Stimulated activated CD8-positive, alpha-beta memory T cell treated with anti-CD3 and anti-CD28 coated beads, Interleukin-15, amount 100 ng/mL, for 24 hours (primary cell): ENCODE results near the gene PCDHGC4.

Experiments used
- DNase-seq: peaks from one replicate; pipeline ENCODE4 v3.0.0-alpha.2; 2020; ENCODE audit warnings: low read depth

The PCDHGC4 gene

DNA sequence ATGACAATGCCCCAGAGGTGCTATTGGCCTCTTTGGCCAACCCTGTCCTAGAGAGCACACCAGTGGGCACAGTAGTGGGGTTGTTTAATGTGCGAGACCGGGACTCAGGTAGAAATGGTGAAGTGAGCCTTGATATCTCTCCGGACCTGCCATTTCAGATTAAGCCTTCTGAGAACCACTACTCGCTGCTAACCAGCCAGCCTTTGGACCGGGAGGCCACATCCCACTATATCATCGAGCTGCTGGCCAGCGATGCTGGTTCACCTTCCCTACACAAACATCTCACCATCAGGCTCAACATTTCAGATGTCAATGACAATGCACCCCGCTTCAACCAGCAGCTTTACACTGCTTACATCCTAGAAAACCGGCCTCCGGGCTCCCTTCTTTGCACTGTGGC lies 5.4 kb downstream of the PCDHGC4 start:
- no peak for DNase-seq

- no peak for DNase-seq
These were observed 5.9 kb downstream of the PCDHGC4 start for GRCh38 chr5:141490771-141491170.

GRCh38 chr5:141491323-141492167 lies 6.7 kb downstream of the PCDHGC4 start:
- no peak for DNase-seq

DNA sequence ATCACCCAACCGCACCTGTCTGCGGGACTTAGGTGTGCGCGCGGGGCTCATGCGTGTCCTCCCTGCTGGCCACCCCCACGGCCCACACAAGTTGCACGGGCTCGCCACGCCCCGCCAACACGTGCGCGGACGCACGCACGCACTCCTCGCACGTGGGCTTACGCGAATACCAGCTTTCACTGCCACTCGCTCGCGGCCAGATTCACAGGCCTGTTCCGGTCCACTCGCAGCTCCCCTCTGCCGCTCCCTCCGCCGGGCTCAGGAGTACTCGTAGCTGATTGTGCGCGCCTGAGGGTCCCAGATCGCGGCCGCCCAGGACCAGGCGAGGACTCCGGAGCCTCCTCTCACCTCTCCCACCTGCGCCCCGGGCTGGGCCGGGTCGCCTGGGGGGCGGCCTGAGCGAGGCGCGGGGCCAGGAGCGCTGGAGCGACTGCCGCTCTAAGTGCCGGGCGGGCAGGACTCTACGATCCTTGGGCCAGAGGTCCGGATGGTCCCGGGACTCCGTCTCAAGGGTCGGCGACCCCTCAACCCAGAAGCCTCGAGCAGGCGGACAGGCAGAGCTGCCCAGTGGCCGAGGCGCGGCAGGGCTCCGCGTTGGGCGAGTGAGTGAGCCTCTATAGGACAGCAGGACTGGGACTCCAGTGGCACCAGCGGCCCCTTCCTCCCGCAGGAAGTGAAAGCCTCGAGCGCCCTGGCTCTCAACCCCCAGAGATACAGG lies 7.5 kb downstream of the PCDHGC4 start:
- no peak for DNase-seq

- DNase-seq: no peak
These were observed 8.9 kb downstream of the PCDHGC4 start for GRCh38 chr5:141493500-141494422.

DNA sequence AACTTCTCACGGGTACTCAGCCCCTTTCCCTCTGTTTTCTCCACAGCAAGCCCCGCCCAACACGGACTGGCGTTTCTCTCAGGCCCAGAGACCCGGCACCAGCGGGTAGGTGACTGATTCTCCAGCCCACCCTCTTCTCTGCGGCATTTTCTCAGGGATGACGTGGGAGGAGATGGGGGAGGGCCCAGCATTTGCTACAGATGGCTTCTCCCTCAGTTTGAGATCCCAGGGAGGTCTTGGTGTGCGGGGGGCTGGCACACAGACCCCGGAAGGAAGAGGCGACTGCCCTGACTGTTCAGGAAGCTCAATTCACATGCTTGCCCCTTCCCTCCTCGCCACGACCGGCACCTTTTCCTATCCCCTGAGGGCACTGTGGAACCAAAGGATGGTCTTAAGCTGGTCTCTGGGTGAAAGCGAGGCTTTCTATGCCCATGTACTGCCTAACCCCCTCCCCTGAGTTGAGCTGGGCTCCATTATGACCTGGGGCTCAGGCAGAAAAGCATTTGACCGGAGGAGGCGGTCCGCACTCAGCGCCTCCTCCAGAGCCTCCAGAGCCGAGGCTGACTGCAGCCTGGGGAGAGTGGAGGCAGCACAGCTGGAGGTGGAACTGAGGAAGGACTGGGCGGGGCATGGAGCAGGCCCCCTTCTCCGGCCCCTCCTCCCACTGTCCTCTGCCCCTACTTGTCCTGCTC lies 10.1 kb downstream of the PCDHGC4 start:
- DNase-seq: no peak

DNA sequence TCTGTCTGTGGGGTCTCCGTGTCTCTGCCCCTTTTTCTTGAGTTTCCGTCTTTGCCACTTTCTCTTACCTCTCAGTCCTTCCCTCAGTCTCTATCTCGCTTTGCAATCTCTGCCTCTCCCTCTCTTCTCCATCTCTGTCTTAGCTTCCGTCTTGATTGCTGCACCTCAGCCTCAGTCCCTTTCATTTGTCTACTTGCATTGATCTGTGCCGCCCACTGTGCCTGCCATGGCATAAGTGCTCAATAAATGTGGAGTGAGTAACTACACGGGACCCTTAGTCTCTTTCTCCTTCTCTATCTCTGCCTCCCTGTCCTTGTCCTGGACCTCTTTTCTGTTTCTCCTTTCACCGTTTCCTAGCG lies 10.6 kb downstream of the PCDHGC4 start:
- no peak for DNase-seq

- no peak for DNase-seq
These were observed 11.2 kb downstream of the PCDHGC4 start for GRCh38 chr5:141496038-141496437.

DNA sequence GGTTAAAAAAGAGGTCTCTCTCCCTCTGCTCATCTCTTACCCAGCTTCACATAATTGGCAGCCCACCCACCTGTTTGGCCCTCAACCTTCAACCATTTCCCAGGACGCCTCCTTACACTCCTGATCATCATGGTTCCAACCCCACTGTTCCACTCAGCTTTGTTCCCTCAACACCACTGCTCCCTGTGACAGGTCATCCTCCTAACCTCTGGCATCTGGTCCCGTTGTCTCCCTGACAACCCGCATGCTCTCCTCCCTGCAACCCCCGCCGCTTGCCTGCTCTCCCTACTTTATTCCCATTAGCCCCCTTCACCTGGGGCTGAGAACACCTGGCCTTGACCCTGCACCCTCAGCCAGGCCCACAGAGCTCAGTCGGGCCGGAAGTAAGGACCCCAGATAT lies 16.9 kb downstream of the PCDHGC4 start:
- DNase-seq: no peak

- DNase-seq: no peak
These were observed 18.9 kb downstream of the PCDHGC4 start for GRCh38 chr5:141503681-141504080.

DNA sequence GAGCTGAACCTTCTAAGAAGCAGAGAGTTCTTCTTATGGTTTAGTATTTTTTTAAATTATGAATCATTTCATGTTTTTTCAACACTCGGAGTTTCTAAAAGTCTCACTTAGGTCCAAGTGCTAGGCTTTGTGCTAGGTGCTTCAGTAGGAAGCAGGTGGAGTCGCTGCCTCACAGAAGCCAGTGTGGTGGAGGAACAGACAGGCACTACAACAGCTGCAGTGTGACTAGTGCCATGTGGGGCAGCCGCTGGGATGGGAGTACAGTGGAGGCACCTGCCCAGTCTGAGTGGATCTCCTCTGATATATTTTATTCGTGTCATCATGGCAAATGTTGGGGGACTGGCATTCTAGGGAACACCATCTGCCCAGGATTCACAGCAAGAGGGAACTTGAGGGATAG lies 19.4 kb downstream of the PCDHGC4 start:
- DNase-seq: no peak

GRCh38 chr5:141506381-141507155 lies 21.7 kb downstream of the PCDHGC4 start:
- no peak for DNase-seq

- no peak for DNase-seq
These were observed 22.7 kb downstream of the PCDHGC4 start for GRCh38 chr5:141507387-141508091.

GRCh38 chr5:141508440-141508797 lies 23.6 kb downstream of the PCDHGC4 start:
- DNase-seq: no peak

GRCh38 chr5:141508798-141509611 lies 24.2 kb downstream of the PCDHGC4 start:
- DNase-seq: no peak

- DNase-seq: no peak
These were observed 25.3 kb downstream of the PCDHGC4 start for GRCh38 chr5:141510160-141510559.

DNA sequence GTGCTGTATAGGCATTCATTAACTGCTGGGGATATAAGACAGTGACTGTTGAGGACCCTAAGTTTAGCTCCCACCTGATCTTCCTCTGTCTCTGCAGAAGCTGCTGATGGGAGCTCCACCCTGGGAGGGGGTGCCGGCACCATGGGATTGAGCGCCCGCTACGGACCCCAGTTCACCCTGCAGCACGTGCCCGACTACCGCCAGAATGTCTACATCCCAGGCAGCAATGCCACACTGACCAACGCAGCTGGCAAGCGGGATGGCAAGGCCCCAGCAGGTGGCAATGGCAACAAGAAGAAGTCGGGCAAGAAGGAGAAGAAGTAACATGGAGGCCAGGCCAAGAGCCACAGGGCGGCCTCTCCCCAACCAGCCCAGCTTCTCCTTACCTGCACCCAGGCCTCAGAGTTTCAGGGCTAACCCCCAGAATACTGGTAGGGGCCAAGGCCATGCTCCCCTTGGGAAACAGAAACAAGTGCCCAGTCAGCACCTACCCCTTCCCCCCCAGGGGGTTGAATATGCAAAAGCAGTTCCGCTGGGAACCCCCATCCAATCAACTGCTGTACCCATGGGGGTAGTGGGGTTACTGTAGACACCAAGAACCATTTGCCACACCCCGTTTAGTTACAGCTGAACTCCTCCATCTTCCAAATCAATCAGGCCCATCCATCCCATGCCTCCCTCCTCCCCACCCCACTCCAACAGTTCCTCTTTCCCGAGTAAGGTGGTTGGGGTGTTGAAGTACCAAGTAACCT lies 26.2 kb downstream of the PCDHGC4 start:
- no peak for DNase-seq

- DNase-seq: no peak
These were observed 27.0 kb downstream of the PCDHGC4 start for GRCh38 chr5:141511771-141512325.
